CD4-positive, alpha-beta T cell treated with Interleukin-15 for 4 hours (primary cell): ENCODE data around the gene FLNB.
"Not testable (repeated sequence)": the region's sequence is repeated elsewhere in the genome, so short reads cannot be mapped to it uniquely, and the experiment has no call there.

Source experiments
- DNase-seq: peaks from one replicate; pipeline ENCODE4 v3.0.0-alpha.2; 2020; ENCODE audit warnings: low spot score

Gene FLNB

GRCh38 chr3:58180940-58181587 is 172.8 kb downstream of the FLNB start:
- DNase-seq, result no peak

DNA sequence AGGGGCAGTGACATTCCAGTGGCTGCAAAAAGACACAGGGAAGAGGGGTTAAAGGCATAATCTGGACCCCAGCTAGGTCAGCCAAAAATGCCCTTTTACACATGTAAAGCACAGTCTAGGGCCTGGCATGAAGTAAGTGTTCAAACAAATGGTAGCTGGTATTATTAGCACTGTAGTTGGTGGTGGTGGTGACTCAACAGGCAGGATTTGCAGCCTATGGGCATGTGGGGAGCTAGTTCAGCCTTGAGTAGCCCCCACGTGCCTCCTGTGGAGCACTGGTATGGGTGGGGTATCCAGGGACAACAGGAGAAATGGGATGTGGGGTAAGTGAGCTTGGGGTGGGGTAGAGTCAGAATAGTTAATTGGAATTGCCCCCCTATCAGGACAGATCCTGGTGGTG is 175.0 kb downstream of the FLNB start:
- no peak for DNase-seq

GRCh38 chr3:58183891-58184290 is 175.7 kb downstream of the FLNB start:
- DNase-seq, result no peak

DNA sequence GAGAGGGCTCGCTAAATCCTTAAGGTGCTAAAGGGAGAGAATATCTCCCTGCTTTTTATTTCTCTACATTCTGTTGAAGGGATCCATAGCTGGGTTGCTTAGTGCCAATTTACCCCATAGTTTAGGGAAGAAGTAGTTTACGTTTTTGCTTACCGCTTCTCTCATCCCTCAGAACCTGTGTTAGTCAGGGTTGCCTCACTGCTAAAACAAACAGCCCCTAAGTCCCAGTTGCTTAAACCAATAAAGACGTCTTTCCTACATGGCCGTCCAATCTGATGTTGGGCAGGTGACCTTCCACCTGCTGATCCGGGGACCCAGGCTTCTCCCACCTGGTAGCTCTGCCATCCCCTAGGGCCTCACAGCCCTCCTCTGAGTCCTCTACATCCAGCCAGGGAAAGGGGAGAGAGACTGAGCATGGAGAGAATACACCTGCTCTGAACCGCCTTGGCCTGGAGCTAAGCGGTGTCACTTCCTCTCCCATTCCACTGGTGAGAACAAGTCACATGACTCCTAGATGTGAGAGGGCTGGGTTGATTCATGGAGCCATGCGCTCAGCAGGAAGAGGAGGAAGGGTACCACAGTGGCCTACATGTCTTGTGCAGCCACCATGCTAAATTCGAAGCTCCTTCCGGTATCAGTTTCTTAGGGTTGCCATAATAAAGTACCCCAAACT is 176.2 kb downstream of the FLNB start:
- no peak for DNase-seq

DNA sequence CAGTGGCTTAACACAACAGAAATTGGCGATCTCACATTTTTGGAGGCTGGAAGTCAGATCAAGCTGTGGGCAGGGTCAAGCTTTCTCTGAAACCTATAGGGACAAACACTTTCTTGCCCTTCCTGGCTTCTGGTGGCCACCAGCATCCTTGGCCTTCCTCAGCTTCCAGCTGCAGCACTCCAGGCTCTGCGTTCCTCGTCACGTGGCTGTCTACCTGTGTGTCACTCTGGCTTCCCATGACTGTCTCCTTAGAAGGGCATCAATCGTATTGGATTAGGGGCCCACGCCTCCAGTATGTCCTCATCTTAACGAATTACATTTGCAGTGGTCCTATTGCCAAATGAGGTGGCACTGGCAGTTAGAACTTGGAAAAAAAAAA is 176.7 kb downstream of the FLNB start:
- DNase-seq, result no peak

GRCh38 chr3:58188173-58188564 is 179.9 kb downstream of the FLNB start:
- no peak for DNase-seq

GRCh38 chr3:58188921-58189451 is 180.8 kb downstream of the FLNB start:
- no peak for DNase-seq

- no peak for DNase-seq
These were observed 181.5 kb downstream of the FLNB start for GRCh38 chr3:58189691-58190090.

- no peak for DNase-seq
These were observed 182.1 kb downstream of the FLNB start for GRCh38 chr3:58190291-58190690.

DNA sequence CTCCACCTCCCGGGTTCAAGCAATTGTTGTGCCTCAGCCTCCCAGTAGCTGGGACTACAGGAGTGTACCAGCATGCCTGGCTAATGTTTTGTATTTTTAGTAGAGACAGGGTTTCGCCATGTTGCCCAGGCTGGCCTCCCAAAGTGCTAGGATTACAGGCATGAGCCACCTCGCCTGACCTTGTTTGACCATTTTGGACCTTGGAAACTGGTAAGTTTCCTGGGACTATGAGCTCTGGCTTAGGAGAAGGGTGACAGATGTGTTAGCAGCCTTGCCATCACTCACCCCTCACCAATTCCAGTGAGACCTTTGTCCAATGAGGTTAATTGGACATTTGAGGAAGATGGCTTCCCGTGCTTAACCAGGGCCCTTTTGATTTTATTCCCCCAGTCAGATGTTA is 182.7 kb downstream of the FLNB start:
- DNase-seq, result no peak

DNA sequence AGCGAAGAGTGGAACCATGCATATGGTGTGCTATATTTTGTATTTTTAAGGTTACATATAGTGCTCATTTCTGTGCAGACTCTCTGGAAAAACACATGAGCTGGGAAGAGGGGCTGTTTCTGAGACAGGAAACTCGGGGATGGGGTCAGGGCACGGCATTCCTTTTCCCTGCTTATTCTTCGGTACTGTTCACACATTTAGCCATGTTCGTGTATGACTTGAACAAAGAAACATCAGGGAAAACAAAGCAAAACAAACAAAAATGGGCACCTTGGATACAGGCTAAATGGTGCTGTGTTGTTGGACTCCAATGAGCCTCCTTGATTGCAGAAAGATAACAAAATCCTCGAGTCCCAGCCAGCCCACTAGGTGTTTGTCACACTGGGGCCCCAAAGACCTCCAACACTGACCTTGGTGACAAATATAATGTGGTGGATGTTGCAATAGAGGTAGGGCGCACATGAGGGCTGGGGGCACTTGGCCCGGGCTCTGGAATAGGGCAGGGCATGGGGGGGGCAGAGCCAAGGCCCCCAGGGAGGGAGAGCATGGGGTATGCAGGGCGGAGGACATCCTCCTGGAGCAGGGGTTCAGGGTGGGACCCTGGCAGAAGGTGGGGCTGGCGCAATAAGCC is 183.3 kb downstream of the FLNB start:
- DNase-seq, result no peak

GRCh38 chr3:58192069-58192468 is 183.8 kb downstream of the FLNB start:
- DNase-seq, result no peak

DNA sequence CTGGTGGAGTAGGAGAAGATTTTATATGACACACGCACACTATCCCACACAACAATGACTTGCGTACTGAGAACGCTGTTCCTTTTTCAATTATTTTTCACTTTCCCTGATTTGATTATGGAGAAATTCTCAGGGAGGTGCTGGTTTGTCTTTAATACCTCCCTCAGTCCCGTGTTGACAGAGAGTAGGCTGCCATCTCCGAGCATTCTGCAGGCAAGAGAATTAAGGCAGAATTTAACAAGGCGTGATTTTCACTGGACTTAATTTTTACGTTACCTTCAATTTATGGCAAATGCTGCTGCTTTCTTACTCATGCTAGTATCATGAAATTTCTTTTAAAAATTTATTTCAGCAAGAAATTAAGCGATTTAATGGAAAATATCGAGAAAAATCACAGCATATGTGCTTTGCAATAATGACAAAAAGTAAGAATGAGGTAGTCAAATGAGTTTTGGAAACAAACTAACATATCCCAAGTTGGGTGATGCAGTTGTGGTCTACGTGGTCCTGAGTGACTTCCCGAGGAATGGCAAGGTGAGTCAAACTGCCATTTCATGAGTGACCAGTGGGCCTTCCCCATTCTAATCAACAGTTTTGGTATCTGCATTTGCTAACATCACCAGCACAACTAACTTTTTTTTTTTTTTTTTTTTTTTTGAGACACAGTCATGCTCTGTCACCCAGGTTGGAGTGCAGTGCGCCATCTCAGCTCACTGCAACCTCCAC is 185.6 kb downstream of the FLNB start:
- no peak for DNase-seq

- no peak for DNase-seq
These were observed 189.4 kb downstream of the FLNB start for GRCh38 chr3:58197588-58197987.

DNA sequence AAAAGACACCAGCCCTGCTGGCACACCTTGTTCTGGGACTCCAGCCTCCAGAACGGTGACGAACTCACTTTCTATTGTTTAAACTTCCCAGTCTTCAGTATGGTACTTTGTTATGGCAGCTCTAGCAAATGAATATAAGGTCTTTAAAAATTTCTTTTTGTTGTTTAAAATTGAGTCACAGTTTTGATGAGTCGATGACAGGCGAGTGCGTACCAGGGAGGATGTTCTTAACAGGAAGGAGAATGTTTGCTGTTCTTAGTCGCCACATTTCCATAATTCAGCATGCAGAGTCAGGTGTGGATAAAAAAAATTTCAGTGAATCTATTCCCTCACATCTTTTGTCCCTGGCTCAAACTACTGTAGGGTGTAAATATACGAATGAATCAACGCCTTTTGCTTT is 190.1 kb downstream of the FLNB start:
- DNase-seq, result no peak

- no peak for DNase-seq
These were observed 190.6 kb downstream of the FLNB start for GRCh38 chr3:58198804-58199203.

DNA sequence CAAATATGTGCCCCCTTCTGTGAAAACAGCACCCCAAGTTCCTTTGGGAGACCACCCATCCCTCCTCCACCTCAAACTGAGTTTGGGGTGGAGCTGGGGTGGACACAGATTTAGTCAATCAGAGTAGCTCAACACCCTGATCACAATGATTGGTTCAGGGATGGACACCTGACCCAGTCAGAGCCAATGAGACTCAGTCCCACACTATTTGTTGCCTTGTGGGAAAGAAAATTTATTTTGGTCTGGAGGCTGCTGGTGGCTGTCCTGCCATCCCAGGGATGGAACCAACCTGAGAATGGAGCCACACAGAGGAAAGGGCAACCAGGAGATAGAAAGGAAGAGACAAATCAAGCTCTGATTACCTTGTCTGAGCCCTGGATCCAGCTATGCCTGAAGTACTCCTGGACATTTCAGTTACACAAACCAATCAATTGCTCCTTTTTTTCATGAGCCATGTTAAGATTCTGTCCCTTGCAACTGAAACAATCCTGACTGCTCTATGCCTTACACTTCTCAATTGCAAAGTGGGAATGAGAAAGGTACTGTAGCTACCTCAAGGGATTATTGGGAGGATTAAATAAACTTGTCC is 192.0 kb downstream of the FLNB start:
- DNase-seq, result no peak

- DNase-seq, result no peak
These were observed 192.7 kb downstream of the FLNB start for GRCh38 chr3:58200846-58201355.

DNA sequence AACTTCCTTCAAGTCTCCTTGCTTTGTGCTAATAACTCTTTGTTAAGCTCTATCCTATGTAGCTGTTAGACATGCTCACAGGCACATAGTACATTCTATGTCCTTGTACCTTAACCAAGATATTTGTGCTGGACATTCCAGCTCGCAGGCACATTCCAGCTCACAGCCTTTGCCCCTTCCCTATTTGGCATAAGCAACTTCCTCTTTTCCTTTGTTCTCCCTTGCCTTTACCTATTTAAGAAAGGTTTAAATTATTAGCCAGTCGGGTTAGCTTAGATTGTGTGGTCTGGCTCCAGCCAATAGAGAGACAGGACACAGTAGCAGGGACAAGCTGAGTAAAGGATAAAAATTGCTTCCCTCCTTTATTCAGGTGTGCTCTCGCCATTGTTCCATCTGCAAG is 193.2 kb downstream of the FLNB start:
- not testable (repeated sequence) for DNase-seq

GRCh38 chr3:58202917-58203360 is 194.7 kb downstream of the FLNB start:
- DNase-seq, result no peak

GRCh38 chr3:58203541-58203940 is 195.3 kb downstream of the FLNB start:
- DNase-seq, result no peak

DNA sequence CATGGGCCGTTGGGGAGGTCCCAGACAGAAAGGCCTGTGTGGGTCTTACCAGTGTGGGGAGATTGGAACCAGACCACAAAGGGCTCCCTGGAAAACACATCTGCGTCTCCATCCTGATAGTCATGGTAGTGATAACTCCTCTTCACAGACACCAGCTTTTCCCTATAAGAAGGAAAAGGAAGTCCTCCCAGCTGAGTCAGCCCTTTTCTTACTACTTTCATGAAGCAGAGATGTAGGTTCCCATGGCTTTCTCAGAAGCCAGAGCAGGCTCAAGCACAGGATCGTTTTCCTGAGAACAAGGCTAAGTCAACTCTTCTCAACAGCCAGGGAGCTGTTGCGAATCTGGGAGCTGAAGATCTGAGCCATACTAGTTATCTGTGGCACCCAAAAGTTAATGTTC is 196.5 kb downstream of the FLNB start:
- no peak for DNase-seq
